BLaER1 (cell line): ENCODE measurements around the gene B3GNT3.

ENCODE experiments used
- H3K27ac ChIP-seq: shearing (Covaris generic); formaldehyde crosslinking; 2 replicates; pipeline ENCODE4 v1.8.1; 2022
- H3K27me3 ChIP-seq: shearing (Covaris generic); formaldehyde crosslinking; 2 replicates; pipeline ENCODE4 v1.8.1; 2022
- H3K36me3 ChIP-seq: shearing (Covaris generic); formaldehyde crosslinking; 2 replicates; pipeline ENCODE4 v1.8.1; 2022
- H3K4me1 ChIP-seq: shearing (Covaris generic); formaldehyde crosslinking; 2 replicates; pipeline ENCODE4 v1.8.1; 2022
- H3K4me2 ChIP-seq: shearing (Covaris generic); formaldehyde crosslinking; 2 replicates; pipeline ENCODE4 v1.8.1; 2022
- H3K4me3 ChIP-seq: shearing (Covaris generic); formaldehyde crosslinking; 2 replicates; pipeline ENCODE4 v1.8.1; 2022
- H3K9ac ChIP-seq: shearing (Covaris generic); formaldehyde crosslinking; 2 replicates; pipeline ENCODE4 v1.8.1; 2022
- H3K9me3 ChIP-seq: shearing (Covaris generic); formaldehyde crosslinking; 2 replicates; pipeline ENCODE4 v1.8.1; 2022
- H4K20me1 ChIP-seq: shearing (Covaris generic); formaldehyde crosslinking; 2 replicates; pipeline ENCODE4 v1.8.1; 2022
- Cebpa-rat ChIP-seq: shearing (Covaris generic); IDR thresholded peaks from 2 replicates; pipeline ENCODE4 v1.8.1; 2022

B3GNT3 gene

GRCh38 chr19:17794731-17795494, at the start of gene B3GNT3:
TSS of gene B3GNT3 (plus strand) at chr19:17795138. CDS start at chr19:17807808, 12,670 bp downstream.
- H3K4me3 ChIP-seq: no peak within 1 kb of the TSS; the same call in 1 of the 2 replicates
- H3K4me2 ChIP-seq: peak within 1 kb of the TSS; percentile 36
- no peak within 1 kb of the TSS for H3K9ac ChIP-seq
- peaks cover 30% of the 10 kb centered on the region for H3K4me1 ChIP-seq
- no peaks in the 10 kb centered on the region for H3K9me3 ChIP-seq
- no peaks in the 10 kb centered on the region for H3K36me3 ChIP-seq
- peaks cover 34% of the 10 kb centered on the region for H3K27me3 ChIP-seq
- no peaks in the 10 kb centered on the region for H4K20me1 ChIP-seq
- no peak for TF ChIP-seq Cebpa-rat
- H3K27ac ChIP-seq: no peak within 1 kb of the TSS

GRCh38 chr19:17747205-17748098, 47.5 kb upstream of the B3GNT3 start:
- H3K27ac ChIP-seq: peak overlapping the region; percentile 59; the same call in 1 of the 2 replicates
- peaks cover 70% of the 10 kb centered on the region for H3K4me1 ChIP-seq
- H3K4me3 ChIP-seq: peak overlapping the region; percentile 91

GRCh38 chr19:17748884-17749638, 45.9 kb upstream of the B3GNT3 start:
- Histone ChIP-seq H3K9me3 (no peaks in the 10 kb centered on the region), H3K27ac (peak overlapping the region; percentile 55; the same call in 1 of the 2 replicates), H3K4me3 (0 out of 2 replicates have a peak overlapping the region, but pooled peaks have one; percentile 91), H3K36me3 (peaks cover 3% of the 10 kb centered on the region), H3K4me1 (peaks cover 80% of the 10 kb centered on the region), H3K9ac (peak overlapping the region; percentile 80; the same call in 1 of the 2 replicates), H4K20me1 (peaks cover 11% of the 10 kb centered on the region), H3K4me2 (peak overlapping the region; percentile 89), H3K27me3 (no peaks in the 10 kb centered on the region)
- TF ChIP-seq Cebpa-rat: no peak

More at GRCh38 chr19:17747205-17748098, 47.5 kb upstream of the B3GNT3 start:
- peak overlapping the region; percentile 80 for H3K9ac ChIP-seq
- no peaks in the 10 kb centered on the region for H3K27me3 ChIP-seq
- H4K20me1 ChIP-seq: no peaks in the 10 kb centered on the region
- H3K9me3 ChIP-seq: peaks cover 3% of the 10 kb centered on the region; the same call in 1 of the 2 replicates
- TF ChIP-seq Cebpa-rat: no peak
- no peaks in the 10 kb centered on the region for H3K36me3 ChIP-seq
- peak overlapping the region; percentile 89 for H3K4me2 ChIP-seq

- H4K20me1 ChIP-seq: peaks cover 20% of the 10 kb centered on the region
- H3K4me3 ChIP-seq: peak overlapping the region; percentile 63; the same call in 1 of the 2 replicates
- peaks cover 80% of the 10 kb centered on the region for H3K4me1 ChIP-seq
- no peaks in the 10 kb centered on the region for H3K27me3 ChIP-seq
- H3K9me3 ChIP-seq: no peaks in the 10 kb centered on the region
- peaks cover 10% of the 10 kb centered on the region for H3K36me3 ChIP-seq
- no peak for TF ChIP-seq Cebpa-rat
- H3K27ac ChIP-seq: peak overlapping the region; percentile 55
- peak overlapping the region; percentile 89 for H3K4me2 ChIP-seq
- peak overlapping the region; percentile 80 for H3K9ac ChIP-seq
Measured at GRCh38 chr19:17749912-17750317, 45.0 kb upstream of the B3GNT3 start.

GRCh38 chr19:17751103-17751911, 43.6 kb upstream of the B3GNT3 start, which contains the start of gene FCHO1:
TSS of gene FCHO1 (plus strand) at chr19:17751477. CDS start at chr19:17755165, 3,688 bp downstream.
- H3K4me3 ChIP-seq: peak within 1 kb of the TSS; percentile 63
- H4K20me1 ChIP-seq: peaks cover 34% of the 10 kb centered on the region
- peaks cover 94% of the 10 kb centered on the region for H3K4me1 ChIP-seq
- no peaks in the 10 kb centered on the region for H3K27me3 ChIP-seq
- peak within 1 kb of the TSS; percentile 89 for H3K4me2 ChIP-seq
- H3K27ac ChIP-seq: peak within 1 kb of the TSS; percentile 96
- peak within 1 kb of the TSS; percentile 80 for H3K9ac ChIP-seq
- peaks cover 10% of the 10 kb centered on the region for H3K36me3 ChIP-seq
- H3K9me3 ChIP-seq: no peaks in the 10 kb centered on the region
- TF ChIP-seq Cebpa-rat: 0 out of 2 replicates have a peak, but pooled peaks have one; percentile 6

GRCh38 chr19:17751912-17752273, 43.0 kb upstream of the B3GNT3 start:
- Histone ChIP-seq H3K9me3 (no peaks in the 10 kb centered on the region), H3K4me3 (peak overlapping the region; percentile 63), H3K27me3 (no peaks in the 10 kb centered on the region), H4K20me1 (peaks cover 38% of the 10 kb centered on the region), H3K4me2 (peak overlapping the region; percentile 89), H3K36me3 (peaks cover 15% of the 10 kb centered on the region), H3K27ac (peak overlapping the region; percentile 96), H3K4me1 (peaks cover 94% of the 10 kb centered on the region), H3K9ac (peak overlapping the region; percentile 80)
- TF ChIP-seq Cebpa-rat: no peak

GRCh38 chr19:17752865-17753639, 41.9 kb upstream of the B3GNT3 start:
- H3K36me3 ChIP-seq: peaks cover 26% of the 10 kb centered on the region
- H3K9me3 ChIP-seq: no peaks in the 10 kb centered on the region
- H3K4me3 ChIP-seq: peak overlapping the region; percentile 63; the same call in 1 of the 2 replicates
- H3K4me1 ChIP-seq: peaks cover 96% of the 10 kb centered on the region
- no peaks in the 10 kb centered on the region for H3K27me3 ChIP-seq
- no peak for TF ChIP-seq Cebpa-rat
- no peak overlapping the region for H3K9ac ChIP-seq
- H3K4me2 ChIP-seq: peak overlapping the region; percentile 89
- H3K27ac ChIP-seq: peak overlapping the region; percentile 96
- H4K20me1 ChIP-seq: peaks cover 40% of the 10 kb centered on the region

GRCh38 chr19:17753976-17754375, 41.0 kb upstream of the B3GNT3 start:
- peaks cover 35% of the 10 kb centered on the region for H3K36me3 ChIP-seq
- H3K27me3 ChIP-seq: no peaks in the 10 kb centered on the region
- H3K9ac ChIP-seq: no peak overlapping the region
- peak overlapping the region; percentile 18; the same call in 1 of the 2 replicates for H3K4me3 ChIP-seq
- no peak for TF ChIP-seq Cebpa-rat
- no peaks in the 10 kb centered on the region for H3K9me3 ChIP-seq
- peaks cover 94% of the 10 kb centered on the region for H3K4me1 ChIP-seq
- peak overlapping the region; percentile 52 for H3K27ac ChIP-seq
- H4K20me1 ChIP-seq: peaks cover 48% of the 10 kb centered on the region
- H3K4me2 ChIP-seq: peak overlapping the region; percentile 89
